Measurements from ENCODE around the gene EGFR.

EGFR gene

DNA sequence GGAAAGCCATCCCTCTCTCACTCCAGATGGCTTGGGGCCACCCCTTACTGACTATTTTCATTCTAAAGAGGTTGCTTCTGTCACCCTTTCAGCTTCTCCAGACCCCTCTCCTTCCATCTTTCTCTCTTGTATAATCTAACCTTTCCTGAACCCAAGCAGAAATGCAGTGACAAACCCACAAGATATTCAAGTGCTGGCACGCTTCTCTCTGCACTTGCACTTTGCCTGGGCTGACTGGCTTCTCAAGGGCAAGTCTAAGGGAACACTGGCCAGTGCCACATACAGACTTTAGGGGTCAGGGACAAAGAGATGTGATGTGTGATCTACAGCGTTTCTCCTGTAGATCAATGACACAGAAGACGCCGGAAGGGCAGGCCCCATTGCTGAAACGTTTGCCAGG is 195.9 kb downstream of the EGFR start:
- no peak overlapping the region for H3K9ac ChIP-seq (ENCODE audit: low read depth in 1 of 2, low read length in 2 of 2)
- H3K36me3 ChIP-seq (ENCODE audit: control insufficient read depth in 1 of 2, insufficient read depth in 2 of 2, low read length in 2 of 2) = no peaks in the 10 kb centered on the region
- H3K4me1 ChIP-seq (ENCODE audit: control insufficient read depth in 1 of 2, insufficient read depth in 2 of 2, low read length in 2 of 2) = peaks cover 0 to 3% of the 10 kb centered on the region in 2 donors
- no peak overlapping the region for H3K27ac ChIP-seq (ENCODE audit: low read depth, low read length)
- H3K27me3 ChIP-seq (ENCODE audit: control insufficient read depth in 1 of 2, insufficient read depth in 2 of 2, low read length in 2 of 2) = no peaks in the 10 kb centered on the region
- no peak overlapping the region for H3K4me3 ChIP-seq (ENCODE audit: low read depth in 1 of 2, low read length in 2 of 2)
- no peaks in the 10 kb centered on the region for H3K9me3 ChIP-seq (ENCODE audit: control insufficient read depth in 1 of 2, low read length in 2 of 2)

GRCh38 chr7:55223023-55223422 is 204.2 kb downstream of the EGFR start:
- Histone ChIP-seq H3K9ac (ENCODE audit: low read depth in 1 of 2, low read length in 2 of 2) (no peak overlapping the region), H3K4me3 (ENCODE audit: low read depth in 1 of 2, low read length in 2 of 2) (no peak overlapping the region), H3K36me3 (ENCODE audit: control insufficient read depth in 1 of 2, insufficient read depth in 2 of 2, low read length in 2 of 2) (no peaks in the 10 kb centered on the region), H3K4me1 (ENCODE audit: control insufficient read depth in 1 of 2, insufficient read depth in 2 of 2, low read length in 2 of 2) (no peaks in the 10 kb centered on the region), H3K27ac (ENCODE audit: low read depth, low read length) (no peak overlapping the region), H3K27me3 (ENCODE audit: control insufficient read depth in 1 of 2, insufficient read depth in 2 of 2, low read length in 2 of 2) (no peaks in the 10 kb centered on the region), H3K9me3 (ENCODE audit: control insufficient read depth in 1 of 2, low read length in 2 of 2) (no peaks in the 10 kb centered on the region)

GRCh38 chr7:55224111-55224510 is 205.3 kb downstream of the EGFR start:
- H3K4me1 ChIP-seq (ENCODE audit: control insufficient read depth in 1 of 2, insufficient read depth in 2 of 2, low read length in 2 of 2) = no peaks in the 10 kb centered on the region
- H3K4me3 ChIP-seq (ENCODE audit: low read depth in 1 of 2, low read length in 2 of 2) = no peak overlapping the region
- H3K9me3 ChIP-seq (ENCODE audit: control insufficient read depth in 1 of 2, low read length in 2 of 2) = no peaks in the 10 kb centered on the region
- H3K36me3 ChIP-seq (ENCODE audit: control insufficient read depth in 1 of 2, insufficient read depth in 2 of 2, low read length in 2 of 2) = no peaks in the 10 kb centered on the region
- no peak overlapping the region for H3K27ac ChIP-seq (ENCODE audit: low read depth, low read length)
- no peak overlapping the region for H3K9ac ChIP-seq (ENCODE audit: low read depth in 1 of 2, low read length in 2 of 2)
- no peaks in the 10 kb centered on the region for H3K27me3 ChIP-seq (ENCODE audit: control insufficient read depth in 1 of 2, insufficient read depth in 2 of 2, low read length in 2 of 2)

GRCh38 chr7:55224810-55225209 is 206.0 kb downstream of the EGFR start:
- H3K9ac ChIP-seq (ENCODE audit: low read depth in 1 of 2, low read length in 2 of 2) = no peak overlapping the region
- no peak overlapping the region for H3K27ac ChIP-seq (ENCODE audit: low read depth, low read length)
- no peaks in the 10 kb centered on the region for H3K27me3 ChIP-seq (ENCODE audit: control insufficient read depth in 1 of 2, insufficient read depth in 2 of 2, low read length in 2 of 2)
- H3K36me3 ChIP-seq (ENCODE audit: control insufficient read depth in 1 of 2, insufficient read depth in 2 of 2, low read length in 2 of 2) = no peaks in the 10 kb centered on the region
- H3K9me3 ChIP-seq (ENCODE audit: control insufficient read depth in 1 of 2, low read length in 2 of 2) = no peaks in the 10 kb centered on the region
- H3K4me3 ChIP-seq (ENCODE audit: low read depth in 1 of 2, low read length in 2 of 2) = no peak overlapping the region
- no peaks in the 10 kb centered on the region for H3K4me1 ChIP-seq (ENCODE audit: control insufficient read depth in 1 of 2, insufficient read depth in 2 of 2, low read length in 2 of 2)

DNA sequence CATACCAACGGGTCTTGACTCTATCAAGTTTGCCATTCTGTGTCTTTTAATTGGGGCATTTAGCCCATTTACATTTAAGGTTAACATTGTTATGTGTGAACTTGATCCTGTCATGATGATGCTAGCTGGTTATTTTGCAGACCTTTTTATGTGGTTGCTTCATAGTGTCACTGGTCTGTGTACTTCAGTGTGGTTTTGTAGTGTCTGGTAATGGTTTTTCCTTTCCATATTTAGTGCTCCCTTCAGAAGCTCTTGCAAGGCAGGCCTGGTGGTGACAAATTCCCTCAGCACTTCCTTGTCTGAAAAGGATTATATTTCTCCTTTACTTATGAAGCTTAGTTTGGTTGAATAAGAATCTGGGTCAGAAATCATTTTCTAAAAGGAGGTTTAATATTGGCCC is 211.2 kb downstream of the EGFR start:
- H3K9ac ChIP-seq (ENCODE audit: low read depth in 1 of 2, low read length in 2 of 2) = no peak overlapping the region
- no peaks in the 10 kb centered on the region for H3K27me3 ChIP-seq (ENCODE audit: control insufficient read depth in 1 of 2, insufficient read depth in 2 of 2, low read length in 2 of 2)
- H3K4me1 ChIP-seq (ENCODE audit: control insufficient read depth in 1 of 2, insufficient read depth in 2 of 2, low read length in 2 of 2) = no peaks in the 10 kb centered on the region
- H3K36me3 ChIP-seq (ENCODE audit: control insufficient read depth in 1 of 2, insufficient read depth in 2 of 2, low read length in 2 of 2) = no peaks in the 10 kb centered on the region
- H3K27ac ChIP-seq (ENCODE audit: low read depth, low read length) = no peak overlapping the region
- no peak overlapping the region for H3K4me3 ChIP-seq (ENCODE audit: low read depth in 1 of 2, low read length in 2 of 2)
- H3K9me3 ChIP-seq (ENCODE audit: control insufficient read depth in 1 of 2, low read length in 2 of 2) = no peaks in the 10 kb centered on the region

GRCh38 chr7:55231736-55232280 is 213.0 kb downstream of the EGFR start:
- Histone ChIP-seq H3K4me1 (ENCODE audit: control insufficient read depth in 1 of 2, insufficient read depth in 2 of 2, low read length in 2 of 2) (no peaks in the 10 kb centered on the region), H3K4me3 (ENCODE audit: low read depth in 1 of 2, low read length in 2 of 2) (no peak overlapping the region), H3K27me3 (ENCODE audit: control insufficient read depth in 1 of 2, insufficient read depth in 2 of 2, low read length in 2 of 2) (peaks cover 0 to under 1% of the 10 kb centered on the region in 2 donors), H3K9ac (ENCODE audit: low read depth in 1 of 2, low read length in 2 of 2) (no peak overlapping the region), H3K27ac (ENCODE audit: low read depth, low read length) (no peak overlapping the region), H3K9me3 (ENCODE audit: control insufficient read depth in 1 of 2, low read length in 2 of 2) (no peaks in the 10 kb centered on the region), H3K36me3 (ENCODE audit: control insufficient read depth in 1 of 2, insufficient read depth in 2 of 2, low read length in 2 of 2) (no peaks in the 10 kb centered on the region)

- no peaks in the 10 kb centered on the region for H3K9me3 ChIP-seq (ENCODE audit: control insufficient read depth in 1 of 2, low read length in 2 of 2)
- peaks cover 0 to 3% of the 10 kb centered on the region in 2 donors for H3K27me3 ChIP-seq (ENCODE audit: control insufficient read depth in 1 of 2, insufficient read depth in 2 of 2, low read length in 2 of 2)
- no peak overlapping the region for H3K4me3 ChIP-seq (ENCODE audit: low read depth in 1 of 2, low read length in 2 of 2)
- H3K9ac ChIP-seq (ENCODE audit: low read depth in 1 of 2, low read length in 2 of 2) = no peak overlapping the region
- no peaks in the 10 kb centered on the region for H3K36me3 ChIP-seq (ENCODE audit: control insufficient read depth in 1 of 2, insufficient read depth in 2 of 2, low read length in 2 of 2)
- H3K27ac ChIP-seq (ENCODE audit: low read depth, low read length) = no peak overlapping the region
- H3K4me1 ChIP-seq (ENCODE audit: control insufficient read depth in 1 of 2, insufficient read depth in 2 of 2, low read length in 2 of 2) = no peaks in the 10 kb centered on the region
Observed at GRCh38 chr7:55233001-55233400, 214.2 kb downstream of the EGFR start.

GRCh38 chr7:55234408-55234807 is 215.6 kb downstream of the EGFR start:
- no peak overlapping the region for H3K27ac ChIP-seq (ENCODE audit: low read depth, low read length)

GRCh38 chr7:55235115-55235514 is 216.3 kb downstream of the EGFR start:
- no peaks in the 10 kb centered on the region for H3K36me3 ChIP-seq (ENCODE audit: control insufficient read depth in 1 of 2, insufficient read depth in 2 of 2, low read length in 2 of 2)
- no peaks in the 10 kb centered on the region for H3K9me3 ChIP-seq (ENCODE audit: control insufficient read depth in 1 of 2, low read length in 2 of 2)
- H3K9ac ChIP-seq (ENCODE audit: low read depth in 1 of 2, low read length in 2 of 2) = no peak overlapping the region
- H3K4me1 ChIP-seq (ENCODE audit: control insufficient read depth in 1 of 2, insufficient read depth in 2 of 2, low read length in 2 of 2) = no peaks in the 10 kb centered on the region
- no peak overlapping the region for H3K4me3 ChIP-seq (ENCODE audit: low read depth in 1 of 2, low read length in 2 of 2)
- H3K27me3 ChIP-seq (ENCODE audit: control insufficient read depth in 1 of 2, insufficient read depth in 2 of 2, low read length in 2 of 2) = peaks cover 0 to 3% of the 10 kb centered on the region in 2 donors
- no peak overlapping the region for H3K27ac ChIP-seq (ENCODE audit: low read depth, low read length)

More at GRCh38 chr7:55234408-55234807, 215.6 kb downstream of the EGFR start:
- Histone ChIP-seq H3K9me3 (ENCODE audit: control insufficient read depth in 1 of 2, low read length in 2 of 2) (no peaks in the 10 kb centered on the region), H3K4me1 (ENCODE audit: control insufficient read depth in 1 of 2, insufficient read depth in 2 of 2, low read length in 2 of 2) (no peaks in the 10 kb centered on the region), H3K36me3 (ENCODE audit: control insufficient read depth in 1 of 2, insufficient read depth in 2 of 2, low read length in 2 of 2) (no peaks in the 10 kb centered on the region), H3K9ac (ENCODE audit: low read depth in 1 of 2, low read length in 2 of 2) (no peak overlapping the region), H3K4me3 (ENCODE audit: low read depth in 1 of 2, low read length in 2 of 2) (no peak overlapping the region), H3K27me3 (ENCODE audit: control insufficient read depth in 1 of 2, insufficient read depth in 2 of 2, low read length in 2 of 2) (peaks cover 0 to 3% of the 10 kb centered on the region in 2 donors)

DNA sequence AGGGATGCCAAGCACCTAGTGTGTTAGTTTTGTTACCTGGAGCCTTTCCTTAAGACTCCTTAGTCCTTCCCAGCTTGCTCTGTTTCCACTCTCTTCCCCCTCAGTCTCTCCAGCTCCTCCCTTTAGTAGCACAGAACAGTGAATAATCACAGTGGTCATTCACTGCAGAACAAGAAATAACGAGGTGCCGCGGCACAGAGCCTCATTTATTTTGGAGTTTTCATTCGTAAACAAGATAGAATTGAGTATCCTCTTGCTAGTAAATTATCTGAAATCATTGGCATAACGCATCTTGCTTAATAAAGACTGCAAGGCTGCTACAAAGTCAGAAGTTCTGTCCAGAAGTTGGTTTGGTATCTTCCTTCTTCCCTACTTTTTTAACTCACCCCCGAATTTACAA is 217.0 kb downstream of the EGFR start:
- no peaks in the 10 kb centered on the region for H3K4me1 ChIP-seq (ENCODE audit: control insufficient read depth in 1 of 2, insufficient read depth in 2 of 2, low read length in 2 of 2)

DNA sequence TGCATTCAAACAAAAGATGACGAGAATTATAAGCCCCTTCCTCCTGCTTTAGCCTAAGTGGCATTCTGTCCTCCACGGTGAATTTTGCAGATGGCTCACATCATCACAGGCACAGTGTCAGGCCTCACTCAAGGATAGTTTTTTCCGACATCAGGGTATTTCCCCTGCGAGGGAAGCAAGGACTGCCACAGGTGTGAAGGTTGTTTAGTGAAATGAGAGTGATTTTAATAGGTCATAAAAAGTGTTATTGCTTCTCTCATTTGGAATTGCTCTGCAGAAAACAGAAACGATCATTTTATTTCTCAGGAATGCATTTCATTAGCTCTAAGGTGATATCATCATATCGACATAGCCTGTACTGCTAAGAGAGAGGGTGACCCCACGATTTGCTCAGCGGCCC is 217.7 kb downstream of the EGFR start:
- Histone ChIP-seq H3K27me3 (ENCODE audit: control insufficient read depth in 1 of 2, insufficient read depth in 2 of 2, low read length in 2 of 2) (peaks cover 0 to 3% of the 10 kb centered on the region in 2 donors), H3K27ac (ENCODE audit: low read depth, low read length) (no peak overlapping the region), H3K9me3 (ENCODE audit: control insufficient read depth in 1 of 2, low read length in 2 of 2) (no peaks in the 10 kb centered on the region), H3K4me1 (ENCODE audit: control insufficient read depth in 1 of 2, insufficient read depth in 2 of 2, low read length in 2 of 2) (peaks cover under 1 to 3% of the 10 kb centered on the region in 2 donors), H3K4me3 (ENCODE audit: low read depth in 1 of 2, low read length in 2 of 2) (no peak overlapping the region), H3K9ac (ENCODE audit: low read depth in 1 of 2, low read length in 2 of 2) (no peak overlapping the region), H3K36me3 (ENCODE audit: control insufficient read depth in 1 of 2, insufficient read depth in 2 of 2, low read length in 2 of 2) (no peaks in the 10 kb centered on the region)

More for the DNA sequence above, 217.0 kb downstream of the EGFR start:
- Histone ChIP-seq H3K27me3 (ENCODE audit: control insufficient read depth in 1 of 2, insufficient read depth in 2 of 2, low read length in 2 of 2) (peaks cover 0 to 3% of the 10 kb centered on the region in 2 donors), H3K9me3 (ENCODE audit: control insufficient read depth in 1 of 2, low read length in 2 of 2) (no peaks in the 10 kb centered on the region), H3K9ac (ENCODE audit: low read depth in 1 of 2, low read length in 2 of 2) (no peak overlapping the region), H3K4me3 (ENCODE audit: low read depth in 1 of 2, low read length in 2 of 2) (no peak overlapping the region), H3K27ac (ENCODE audit: low read depth, low read length) (no peak overlapping the region), H3K36me3 (ENCODE audit: control insufficient read depth in 1 of 2, insufficient read depth in 2 of 2, low read length in 2 of 2) (no peaks in the 10 kb centered on the region)

Data from duodenal mucosa (tissue), 2 donors.